K562 (cell line): ENCODE results near the gene ADM2. TPM values are rescaled to one million over a fixed set of nuclear protein-coding genes. Genes with fewer than 3 reads are reported as not detected.

Source experiments
- CCNT2 ChIP-seq: IDR thresholded peaks from 2 replicates; pipeline ENCODE4 v1.6.1; 2011; ENCODE audit warnings: borderline replicate concordance, low read depth, mild to moderate bottlenecking, moderate library complexity, mixed read lengths, low read length; ENCODE audit not compliant: insufficient read length; ENCODE audit errors: extremely low read depth
- CTBP1 ChIP-seq: fragments of 450-650 bp; IDR thresholded peaks from 2 replicates; pipeline ENCODE4 v1.6.1; 2016; ENCODE audit warnings: borderline replicate concordance
- KDM4B ChIP-seq, 2 experiments: fragments of 450-650 bp in 1 of 2; sonication (generic) in 1 of 2; IDR thresholded peaks; 2 replicates each; pipeline ENCODE4 v1.6.1; 2016 to 2017; ENCODE audit warnings: borderline replicate concordance in 2 of 2, antibody characterized with exemption in 1 of 2, low read depth in 1 of 2, mild to moderate bottlenecking in 1 of 2
- MEIS2 ChIP-seq: fragments of 450-650 bp; IDR thresholded peaks from 2 replicates; pipeline ENCODE4 v1.6.1; 2014; ENCODE audit warnings: mild to moderate bottlenecking; ENCODE audit not compliant: partially characterized antibody
- MTA3 ChIP-seq: fragments of 450-650 bp; formaldehyde crosslinking; IDR thresholded peaks from 2 replicates; pipeline ENCODE4 v1.6.1; 2017; ENCODE audit warnings: mild to moderate bottlenecking, borderline replicate concordance
- NFIX ChIP-seq: fragments of 250-450 bp; sonication (Bioruptor Pico); IDR thresholded peaks from 2 replicates; pipeline ENCODE4 v1.4.0; 2020; ENCODE audit warnings: low read depth, mild to moderate bottlenecking, moderate library complexity
- PHF8 ChIP-seq: fragments of 200-600 bp; sonication (generic); IDR thresholded peaks from 2 replicates; pipeline ENCODE4 v1.6.1; 2012; ENCODE audit warnings: mixed run types, mild to moderate bottlenecking, inconsistent platforms, low read length, moderate library complexity, borderline replicate concordance
- POLR2AphosphoS2 ChIP-seq: IDR thresholded peaks from 2 replicates; pipeline ENCODE4 v1.6.1; 2012; ENCODE audit warnings: low read length, improper control_type of control experiment
- POLR2G ChIP-seq: fragments of 200-400 bp; formaldehyde crosslinking; IDR thresholded peaks from 2 replicates; pipeline ENCODE4 v1.6.1; 2017; ENCODE audit warnings: low read depth, mild to moderate bottlenecking, antibody characterized with exemption, low read length, moderate library complexity
- PTRF ChIP-seq: fragments of 450-650 bp; IDR thresholded peaks from 2 replicates; pipeline ENCODE4 v1.6.1; 2016; ENCODE audit warnings: mild to moderate bottlenecking, missing genetic modification characterization, missing compliant biosample characterization
- RBFOX2 ChIP-seq: fragments of 200-400 bp; formaldehyde crosslinking; IDR thresholded peaks from 2 replicates; pipeline ENCODE4 v1.6.1; 2017; ENCODE audit warnings: low read depth, mild to moderate bottlenecking, low read length, moderate library complexity
- RBM15 ChIP-seq: fragments of 200-400 bp; formaldehyde crosslinking; IDR thresholded peaks from 2 replicates; pipeline ENCODE4 v1.6.1; 2018; ENCODE audit warnings: mild to moderate bottlenecking, low read length, moderate library complexity; ENCODE audit not compliant: insufficient read depth
- SIN3B ChIP-seq: fragments of 450-650 bp; IDR thresholded peaks from 2 replicates; pipeline ENCODE4 v1.6.1; 2017; ENCODE audit warnings: low read depth, mild to moderate bottlenecking, moderate library complexity
- SMC3 ChIP-seq: conservative IDR thresholded peaks from 2 replicates; pipeline ENCODE4 v1.6.1; 2011; ENCODE audit warnings: low read depth, low read length, improper control_type of control experiment; ENCODE audit not compliant: insufficient read depth
- TRIM24 ChIP-seq, 2 experiments: fragments of 450-650 bp; IDR thresholded peaks; 2 replicates each; pipeline ENCODE4 v1.6.1; 2016
- polyA plus RNA-seq, 8 experiments: library from polyadenylated mRNA; depleted of rRNA in 4 of 8; stranded (reverse) in 5 of 8; unstranded in 3 of 8; fragments of >200 nt; fragmentation: Nextera tagmentation in 2 of 8; fragmentation: Illumina TruSeq in 1 of 8; extraction: Ambion mirVana in 2 of 8; extraction: Trizol in 1 of 8; gene quantifications; 2 replicates each; pipeline versions ENCODE4 v1.2.1 to v1.2.3, GENCODE V29; 2011 to 2014; ENCODE audit warnings: inconsistent platforms in 1 of 8, missing spikeins in 1 of 8
- total RNA-seq, 7 experiments: library from RNA; depleted of rRNA in 6 of 7; stranded (reverse); fragments of >200 nt in 6 of 7; fragmentation: Illumina TruSeq in 2 of 7; extraction: Trizol in 2 of 7; gene quantifications; 2 replicates each; pipeline versions ENCODE4 v1.2.1 to v1.2.3, GENCODE V29; 2011 to 2021; ENCODE audit warnings: low replicate concordance in 1 of 7
- TF ChIP-seq, protein P1 (sequence below): fragments of 450-650 bp; IDR thresholded peaks from 2 replicates; pipeline ENCODE4 v1.6.1; 2016; ENCODE audit warnings: mild to moderate bottlenecking, moderate library complexity

The ADM2 gene
- total and polyA plus RNA-seq, 9 of the 15 experiments (the other 6 are each of a cell fraction or from before 2014, with no cell fraction given) = 0.11 to 5.1 (median 0.38) TPM

DNA sequence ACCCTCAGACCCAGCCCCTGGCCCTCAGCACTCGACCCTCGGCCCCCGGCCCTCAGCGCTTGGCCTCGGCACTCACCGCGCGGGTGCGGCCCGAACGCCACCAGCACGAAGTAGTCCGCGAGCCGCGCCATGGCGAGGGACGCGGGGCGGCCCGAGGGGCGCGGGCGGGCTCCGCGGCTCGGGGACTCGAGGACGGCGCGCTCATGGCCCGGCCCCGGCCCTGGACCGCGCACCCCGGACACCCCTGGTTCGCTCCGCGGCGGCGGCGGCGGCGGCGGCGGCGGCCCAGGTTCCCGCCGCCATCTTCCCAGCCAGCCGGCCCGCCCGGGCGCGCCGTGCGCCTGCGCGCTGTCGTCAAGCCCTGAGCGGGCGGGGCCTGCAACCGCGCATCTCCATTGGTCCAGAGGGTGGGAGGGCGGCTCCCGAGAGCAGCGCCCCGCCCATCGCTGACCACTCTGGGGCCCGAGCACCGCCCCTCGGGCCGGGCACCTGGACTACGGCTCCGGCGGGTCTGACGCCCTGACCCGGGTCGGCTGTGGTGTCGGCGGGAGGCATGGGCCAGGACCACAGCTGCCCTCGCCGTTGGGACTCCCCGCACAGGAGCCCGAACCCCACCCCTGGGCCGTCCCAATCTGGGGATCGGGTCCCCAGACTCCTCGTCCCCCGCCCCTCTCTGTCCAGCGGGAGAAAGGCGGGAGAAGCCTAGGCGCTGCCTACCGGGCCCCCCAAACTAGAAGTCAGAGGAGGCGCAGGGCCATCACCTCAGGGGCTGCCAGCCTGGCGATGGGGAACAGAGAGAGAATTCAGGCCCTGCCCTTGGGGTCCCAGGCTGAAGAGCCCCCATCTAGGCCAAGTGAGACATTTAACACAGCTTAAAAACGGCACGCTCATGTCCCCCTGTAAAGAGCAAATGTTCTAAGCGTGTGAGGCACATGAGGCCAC, 6.4 kb upstream of the ADM2 start, which contains the start of gene SBF1 (continued):
- TF ChIP-seq RBM15 (no peak), POLR2AphosphoS2 (no peak), NFIX (CRISPR knock-in tag) (no peak), RBFOX2 (peak; percentile 77), CTBP1 (peak; percentile 29; the same call in 1 of the 2 replicates), PTRF (tag) (no peak), SIN3B (peak; percentile 42; the same call in 1 of the 2 replicates), CCNT2 (peak; percentile 43), MTA3 (peak; percentile 42; the same call in 1 of the 2 replicates), SMC3 (no peak), POLR2G (peak; percentile 86), TRIM24 (IDR thresholded peaks at IDR 0.05) (no peak), KDM4B (IDR thresholded peaks at IDR 0.05; ENCODE audit: borderline replicate concordance in 2 of 2, low read depth in 1 of 2) (no peak), MEIS2 (peak; percentile 71), PHF8 (peak; percentile 65; the same call in 1 of the 2 replicates)
- TF ChIP-seq, protein P1, sequence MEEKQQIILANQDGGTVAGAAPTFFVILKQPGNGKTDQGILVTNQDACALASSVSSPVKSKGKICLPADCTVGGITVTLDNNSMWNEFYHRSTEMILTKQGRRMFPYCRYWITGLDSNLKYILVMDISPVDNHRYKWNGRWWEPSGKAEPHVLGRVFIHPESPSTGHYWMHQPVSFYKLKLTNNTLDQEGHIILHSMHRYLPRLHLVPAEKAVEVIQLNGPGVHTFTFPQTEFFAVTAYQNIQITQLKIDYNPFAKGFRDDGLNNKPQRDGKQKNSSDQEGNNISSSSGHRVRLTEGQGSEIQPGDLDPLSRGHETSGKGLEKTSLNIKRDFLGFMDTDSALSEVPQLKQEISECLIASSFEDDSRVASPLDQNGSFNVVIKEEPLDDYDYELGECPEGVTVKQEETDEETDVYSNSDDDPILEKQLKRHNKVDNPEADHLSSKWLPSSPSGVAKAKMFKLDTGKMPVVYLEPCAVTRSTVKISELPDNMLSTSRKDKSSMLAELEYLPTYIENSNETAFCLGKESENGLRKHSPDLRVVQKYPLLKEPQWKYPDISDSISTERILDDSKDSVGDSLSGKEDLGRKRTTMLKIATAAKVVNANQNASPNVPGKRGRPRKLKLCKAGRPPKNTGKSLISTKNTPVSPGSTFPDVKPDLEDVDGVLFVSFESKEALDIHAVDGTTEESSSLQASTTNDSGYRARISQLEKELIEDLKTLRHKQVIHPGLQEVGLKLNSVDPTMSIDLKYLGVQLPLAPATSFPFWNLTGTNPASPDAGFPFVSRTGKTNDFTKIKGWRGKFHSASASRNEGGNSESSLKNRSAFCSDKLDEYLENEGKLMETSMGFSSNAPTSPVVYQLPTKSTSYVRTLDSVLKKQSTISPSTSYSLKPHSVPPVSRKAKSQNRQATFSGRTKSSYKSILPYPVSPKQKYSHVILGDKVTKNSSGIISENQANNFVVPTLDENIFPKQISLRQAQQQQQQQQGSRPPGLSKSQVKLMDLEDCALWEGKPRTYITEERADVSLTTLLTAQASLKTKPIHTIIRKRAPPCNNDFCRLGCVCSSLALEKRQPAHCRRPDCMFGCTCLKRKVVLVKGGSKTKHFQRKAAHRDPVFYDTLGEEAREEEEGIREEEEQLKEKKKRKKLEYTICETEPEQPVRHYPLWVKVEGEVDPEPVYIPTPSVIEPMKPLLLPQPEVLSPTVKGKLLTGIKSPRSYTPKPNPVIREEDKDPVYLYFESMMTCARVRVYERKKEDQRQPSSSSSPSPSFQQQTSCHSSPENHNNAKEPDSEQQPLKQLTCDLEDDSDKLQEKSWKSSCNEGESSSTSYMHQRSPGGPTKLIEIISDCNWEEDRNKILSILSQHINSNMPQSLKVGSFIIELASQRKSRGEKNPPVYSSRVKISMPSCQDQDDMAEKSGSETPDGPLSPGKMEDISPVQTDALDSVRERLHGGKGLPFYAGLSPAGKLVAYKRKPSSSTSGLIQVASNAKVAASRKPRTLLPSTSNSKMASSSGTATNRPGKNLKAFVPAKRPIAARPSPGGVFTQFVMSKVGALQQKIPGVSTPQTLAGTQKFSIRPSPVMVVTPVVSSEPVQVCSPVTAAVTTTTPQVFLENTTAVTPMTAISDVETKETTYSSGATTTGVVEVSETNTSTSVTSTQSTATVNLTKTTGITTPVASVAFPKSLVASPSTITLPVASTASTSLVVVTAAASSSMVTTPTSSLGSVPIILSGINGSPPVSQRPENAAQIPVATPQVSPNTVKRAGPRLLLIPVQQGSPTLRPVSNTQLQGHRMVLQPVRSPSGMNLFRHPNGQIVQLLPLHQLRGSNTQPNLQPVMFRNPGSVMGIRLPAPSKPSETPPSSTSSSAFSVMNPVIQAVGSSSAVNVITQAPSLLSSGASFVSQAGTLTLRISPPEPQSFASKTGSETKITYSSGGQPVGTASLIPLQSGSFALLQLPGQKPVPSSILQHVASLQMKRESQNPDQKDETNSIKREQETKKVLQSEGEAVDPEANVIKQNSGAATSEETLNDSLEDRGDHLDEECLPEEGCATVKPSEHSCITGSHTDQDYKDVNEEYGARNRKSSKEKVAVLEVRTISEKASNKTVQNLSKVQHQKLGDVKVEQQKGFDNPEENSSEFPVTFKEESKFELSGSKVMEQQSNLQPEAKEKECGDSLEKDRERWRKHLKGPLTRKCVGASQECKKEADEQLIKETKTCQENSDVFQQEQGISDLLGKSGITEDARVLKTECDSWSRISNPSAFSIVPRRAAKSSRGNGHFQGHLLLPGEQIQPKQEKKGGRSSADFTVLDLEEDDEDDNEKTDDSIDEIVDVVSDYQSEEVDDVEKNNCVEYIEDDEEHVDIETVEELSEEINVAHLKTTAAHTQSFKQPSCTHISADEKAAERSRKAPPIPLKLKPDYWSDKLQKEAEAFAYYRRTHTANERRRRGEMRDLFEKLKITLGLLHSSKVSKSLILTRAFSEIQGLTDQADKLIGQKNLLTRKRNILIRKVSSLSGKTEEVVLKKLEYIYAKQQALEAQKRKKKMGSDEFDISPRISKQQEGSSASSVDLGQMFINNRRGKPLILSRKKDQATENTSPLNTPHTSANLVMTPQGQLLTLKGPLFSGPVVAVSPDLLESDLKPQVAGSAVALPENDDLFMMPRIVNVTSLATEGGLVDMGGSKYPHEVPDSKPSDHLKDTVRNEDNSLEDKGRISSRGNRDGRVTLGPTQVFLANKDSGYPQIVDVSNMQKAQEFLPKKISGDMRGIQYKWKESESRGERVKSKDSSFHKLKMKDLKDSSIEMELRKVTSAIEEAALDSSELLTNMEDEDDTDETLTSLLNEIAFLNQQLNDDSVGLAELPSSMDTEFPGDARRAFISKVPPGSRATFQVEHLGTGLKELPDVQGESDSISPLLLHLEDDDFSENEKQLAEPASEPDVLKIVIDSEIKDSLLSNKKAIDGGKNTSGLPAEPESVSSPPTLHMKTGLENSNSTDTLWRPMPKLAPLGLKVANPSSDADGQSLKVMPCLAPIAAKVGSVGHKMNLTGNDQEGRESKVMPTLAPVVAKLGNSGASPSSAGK = peak; percentile 34; the same call in 1 of the 2 replicates
